AG09319 (cell line): ENCODE measurements around the gene KRT10.

Experiments used
- DNase-seq: peaks from one replicate; pipeline ENCODE4 v3.0.0-alpha.2; 2010; ENCODE audit warnings: low read depth; ENCODE audit errors: extremely low read depth
- TF ChIP-seq, protein P1 (sequence below): IDR thresholded peaks from 2 replicates; pipeline ENCODE4 v1.5.1; 2011; ENCODE audit warnings: low read depth, mild to moderate bottlenecking, inconsistent platforms, low read length, moderate library complexity

Gene KRT10

DNA sequence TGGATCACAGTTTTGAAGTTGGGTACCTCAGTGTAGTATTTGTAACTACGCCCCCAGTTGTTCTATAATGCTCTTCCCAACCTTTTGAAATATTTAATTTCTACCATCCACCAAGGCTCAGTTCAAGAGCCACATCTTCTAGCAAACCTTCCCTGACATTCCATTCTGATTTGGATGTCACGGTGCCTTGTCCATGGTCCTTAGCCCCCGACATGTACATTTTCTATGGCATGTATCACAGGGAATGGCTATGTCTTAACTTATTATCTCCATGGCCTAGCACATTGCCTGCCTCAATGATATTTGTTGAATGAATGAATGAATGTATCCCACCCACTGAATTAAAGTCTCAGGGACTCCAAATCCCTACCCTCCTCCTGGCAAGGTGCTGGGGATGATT lies 16.3 kb downstream of the KRT10 start:
- TF ChIP-seq, protein P1, sequence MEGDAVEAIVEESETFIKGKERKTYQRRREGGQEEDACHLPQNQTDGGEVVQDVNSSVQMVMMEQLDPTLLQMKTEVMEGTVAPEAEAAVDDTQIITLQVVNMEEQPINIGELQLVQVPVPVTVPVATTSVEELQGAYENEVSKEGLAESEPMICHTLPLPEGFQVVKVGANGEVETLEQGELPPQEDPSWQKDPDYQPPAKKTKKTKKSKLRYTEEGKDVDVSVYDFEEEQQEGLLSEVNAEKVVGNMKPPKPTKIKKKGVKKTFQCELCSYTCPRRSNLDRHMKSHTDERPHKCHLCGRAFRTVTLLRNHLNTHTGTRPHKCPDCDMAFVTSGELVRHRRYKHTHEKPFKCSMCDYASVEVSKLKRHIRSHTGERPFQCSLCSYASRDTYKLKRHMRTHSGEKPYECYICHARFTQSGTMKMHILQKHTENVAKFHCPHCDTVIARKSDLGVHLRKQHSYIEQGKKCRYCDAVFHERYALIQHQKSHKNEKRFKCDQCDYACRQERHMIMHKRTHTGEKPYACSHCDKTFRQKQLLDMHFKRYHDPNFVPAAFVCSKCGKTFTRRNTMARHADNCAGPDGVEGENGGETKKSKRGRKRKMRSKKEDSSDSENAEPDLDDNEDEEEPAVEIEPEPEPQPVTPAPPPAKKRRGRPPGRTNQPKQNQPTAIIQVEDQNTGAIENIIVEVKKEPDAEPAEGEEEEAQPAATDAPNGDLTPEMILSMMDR = no peak
- no peak for DNase-seq

DNA sequence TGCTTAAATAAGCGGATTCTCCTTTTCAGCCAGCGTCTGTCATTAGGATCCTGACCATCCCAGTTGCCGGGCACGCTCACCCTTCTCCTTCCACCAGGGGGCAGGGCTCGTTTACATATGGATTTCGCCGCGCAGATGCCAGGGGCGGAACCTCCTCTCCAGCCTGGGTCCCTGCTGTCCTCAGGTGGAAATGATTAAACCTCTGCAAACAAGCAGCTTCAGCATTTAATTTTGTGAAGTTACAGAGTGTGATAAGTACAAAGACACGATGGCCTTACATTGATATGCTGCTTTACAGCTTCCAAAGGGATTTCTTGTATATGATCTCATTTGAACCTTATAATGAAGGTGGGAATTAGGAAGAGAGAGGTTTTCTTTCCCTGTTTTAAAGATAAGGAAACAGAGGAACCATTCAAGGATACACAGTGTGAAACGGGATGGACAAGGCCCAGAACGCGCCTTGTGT lies 18.8 kb downstream of the KRT10 start:
- DNase-seq = peak; percentile 40
- TF ChIP-seq, protein P1 = peak; percentile 95

DNA sequence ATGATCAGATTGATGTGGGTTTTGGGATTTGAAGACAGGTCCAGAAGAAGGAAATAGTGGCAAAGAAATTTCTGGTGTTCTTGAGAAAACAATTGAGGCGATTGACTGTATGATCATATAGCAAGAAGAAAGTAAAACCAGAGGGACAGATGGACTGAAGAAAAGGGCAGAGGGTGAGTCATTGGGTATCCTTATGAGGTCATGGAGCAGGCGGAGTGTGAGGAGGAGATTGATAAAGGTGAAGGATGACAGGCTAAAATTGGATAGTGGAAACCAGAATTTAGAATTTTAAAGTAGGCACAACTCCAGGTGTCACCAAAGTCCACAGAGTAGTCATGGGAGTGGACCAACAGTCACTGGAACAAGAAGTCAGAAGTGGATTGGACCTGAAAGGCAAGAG lies 21.3 kb downstream of the KRT10 start:
- TF ChIP-seq, protein P1 = no peak
- DNase-seq = no peak

DNA sequence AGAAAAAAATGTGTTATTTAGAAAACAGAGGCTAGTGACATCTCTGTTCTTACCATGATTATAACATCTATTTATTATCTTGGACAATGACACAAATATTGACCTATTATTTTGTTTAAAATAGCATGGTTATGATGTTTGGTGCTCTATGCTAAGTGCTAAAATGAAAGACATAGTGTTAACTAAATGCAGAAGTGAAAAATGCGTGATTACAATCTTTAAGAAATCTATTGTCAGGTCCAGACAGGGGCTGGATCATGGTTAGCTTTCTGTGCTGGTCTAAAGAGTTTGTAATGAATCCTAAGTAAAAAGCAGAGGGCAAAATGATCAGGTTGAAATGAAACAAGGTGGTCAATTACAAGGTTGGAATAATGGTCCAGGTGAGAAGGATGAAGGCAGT lies 22.0 kb downstream of the KRT10 start:
- DNase-seq = no peak
- TF ChIP-seq, protein P1 = no peak

DNA sequence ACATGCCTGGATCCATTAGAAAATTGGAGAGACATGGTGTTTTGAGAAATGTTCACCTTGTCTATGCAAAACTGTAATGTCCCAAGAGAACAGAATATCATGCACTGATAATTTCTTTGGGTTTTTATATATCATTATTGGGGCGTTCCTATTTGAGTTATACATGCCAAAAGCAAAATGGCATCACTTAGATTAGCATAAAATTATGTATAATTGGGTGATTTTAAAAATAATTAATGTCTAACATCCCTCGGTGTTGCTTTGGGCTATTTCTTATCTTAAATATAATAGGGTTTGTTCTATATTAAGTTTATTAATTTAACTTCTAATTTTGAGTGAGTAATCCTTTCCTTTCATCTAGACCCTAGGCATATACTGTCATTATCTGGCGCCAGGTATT lies 22.6 kb downstream of the KRT10 start, which contains the start of gene KRT28:
Gene KRT28 (minus strand): TSS at position 101 of the 400 bp plus-strand sequence. CDS start 66 bp downstream, at position 35.
- DNase-seq = no peak

DNA sequence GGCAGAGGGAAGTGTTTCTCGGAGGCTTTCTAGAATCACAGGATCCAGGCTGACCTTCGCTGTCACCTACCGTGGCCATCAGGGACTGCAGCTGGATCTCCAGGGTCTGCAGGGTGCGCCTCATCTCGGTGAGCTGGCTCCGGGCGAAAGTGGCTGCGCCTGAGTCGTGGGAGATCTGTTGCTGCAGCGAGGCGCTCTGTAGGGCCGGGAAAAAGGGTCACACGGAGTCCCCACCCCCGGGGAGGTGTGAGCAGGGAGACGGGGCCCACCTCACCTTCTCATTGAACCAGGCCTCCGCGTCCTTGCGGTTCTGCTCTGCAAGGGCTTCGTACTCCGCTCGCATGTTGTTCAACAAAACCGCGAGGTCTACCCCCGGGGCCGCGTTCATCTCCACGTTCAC lies 25.6 kb downstream of the KRT10 start:
- TF ChIP-seq, protein P1 = no peak
- DNase-seq = no peak

More for the DNA sequence above, 22.6 kb downstream of the KRT10 start, which contains the start of gene KRT28:
- TF ChIP-seq, protein P1 = no peak

DNA sequence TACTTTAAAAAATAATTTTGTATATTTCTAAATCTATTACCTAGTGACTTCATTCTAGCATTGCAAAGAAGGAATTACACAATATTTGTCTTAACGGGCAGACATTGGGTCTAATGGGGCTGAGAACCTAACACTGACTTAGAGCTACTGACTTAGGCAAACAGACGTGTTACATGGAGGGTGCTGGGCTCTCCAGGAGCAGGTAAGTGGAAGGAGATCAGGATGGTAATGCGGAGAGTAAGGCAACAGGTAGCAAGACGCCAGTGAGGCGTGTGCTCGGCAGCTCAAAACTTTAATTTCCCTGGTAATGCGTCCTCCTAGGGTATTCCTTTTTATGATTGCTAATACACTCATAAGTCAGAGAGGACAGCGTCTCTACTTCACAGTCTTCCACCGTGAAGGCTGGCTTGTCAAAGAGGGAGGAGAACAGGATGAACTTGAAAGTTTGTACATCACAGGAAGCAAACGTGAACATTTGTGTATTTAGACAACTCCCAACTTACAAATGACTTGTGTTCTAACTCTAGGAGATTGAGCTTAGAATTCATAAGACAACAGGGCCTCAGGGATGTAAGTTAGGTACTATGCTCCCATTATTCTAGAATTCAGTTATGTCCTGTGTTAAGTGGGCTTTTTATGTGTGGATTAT lies 27.3 kb downstream of the KRT10 start:
- TF ChIP-seq, protein P1 = no peak

More for the DNA sequence above, 27.3 kb downstream of the KRT10 start:
- no peak for DNase-seq
